CD1c-positive myeloid dendritic cell (primary cell): ENCODE data around the gene SLC9A9.

Source experiments
- DNase-seq: peaks from one replicate; pipeline ENCODE4 v3.0.0-alpha.2; 2016; ENCODE audit errors: extremely low spot score

SLC9A9 gene

GRCh38 chr3:143507735-143508580 is 340.3 kb downstream of the SLC9A9 start:
- DNase-seq: no peak

- DNase-seq: peak; percentile 14
These were observed 342.1 kb downstream of the SLC9A9 start for GRCh38 chr3:143506190-143506589.

GRCh38 chr3:143503325-143503885 is 344.9 kb downstream of the SLC9A9 start:
- DNase-seq: no peak

- no peak for DNase-seq
These were observed 346.2 kb downstream of the SLC9A9 start for GRCh38 chr3:143502081-143502480.

GRCh38 chr3:143497382-143497781 is 350.9 kb downstream of the SLC9A9 start:
- no peak for DNase-seq

- no peak for DNase-seq
These were observed 352.1 kb downstream of the SLC9A9 start for GRCh38 chr3:143496191-143496590.

GRCh38 chr3:143495527-143495926 is 352.7 kb downstream of the SLC9A9 start:
- no peak for DNase-seq

GRCh38 chr3:143486611-143487010 is 361.7 kb downstream of the SLC9A9 start:
- DNase-seq: no peak

GRCh38 chr3:143484846-143485512 is 363.3 kb downstream of the SLC9A9 start:
- DNase-seq: no peak

GRCh38 chr3:143483214-143483613 is 365.1 kb downstream of the SLC9A9 start:
- no peak for DNase-seq

GRCh38 chr3:143482106-143483088 is 365.9 kb downstream of the SLC9A9 start:
- DNase-seq: no peak

GRCh38 chr3:143480344-143480743 is 367.9 kb downstream of the SLC9A9 start:
- no peak for DNase-seq

GRCh38 chr3:143479727-143480126 is 368.5 kb downstream of the SLC9A9 start:
- no peak for DNase-seq

GRCh38 chr3:143478115-143478693 is 370.1 kb downstream of the SLC9A9 start:
- no peak for DNase-seq

- DNase-seq: no peak
These were observed 371.2 kb downstream of the SLC9A9 start for GRCh38 chr3:143476965-143477640.

- no peak for DNase-seq
These were observed 372.3 kb downstream of the SLC9A9 start for GRCh38 chr3:143475981-143476380.

- DNase-seq: peak; percentile 17
These were observed 375.3 kb downstream of the SLC9A9 start for GRCh38 chr3:143472731-143473523.

GRCh38 chr3:143471705-143472104 is 376.6 kb downstream of the SLC9A9 start:
- DNase-seq: no peak

- no peak for DNase-seq
These were observed 379.1 kb downstream of the SLC9A9 start for GRCh38 chr3:143469159-143469558.

GRCh38 chr3:143465666-143466065 is 382.6 kb downstream of the SLC9A9 start:
- DNase-seq: no peak
